SK-N-SH treated with all-trans-retinoic acid at 6 μM for 48 hours (cell line): ENCODE data around the gene CIAO2A.
"Not testable (repeated sequence)": the region's sequence is repeated elsewhere in the genome, so short reads cannot be mapped to it uniquely, and the experiment has no call there.

Experiments
- ATAC-seq: fragments of 200-7000 bp; cut with Tn5 transposase; 3 replicates; pipeline ENCODE4 v1.9.1; 2020; ENCODE audit warnings: mild to moderate bottlenecking, moderate library complexity
- ARNTL ChIP-seq: fragments of 450-650 bp; formaldehyde crosslinking; IDR thresholded peaks from 2 replicates; pipeline ENCODE4 v1.5.0; 2020; ENCODE audit warnings: low read depth, mild to moderate bottlenecking, moderate library complexity, borderline replicate concordance
- BACH2 ChIP-seq: fragments of 250-450 bp; sonication (Bioruptor Pico); IDR thresholded peaks from 2 replicates; pipeline ENCODE4 v1.9.0; 2021; ENCODE audit warnings: mild to moderate bottlenecking, borderline replicate concordance
- CREB5 ChIP-seq: fragments of 250-450 bp; sonication (Bioruptor Pico); IDR thresholded peaks from 2 replicates; pipeline ENCODE4 v1.5.1; 2020; ENCODE audit warnings: low read depth, mild to moderate bottlenecking, moderate library complexity
- ESRRG ChIP-seq: fragments of 250-450 bp; sonication (Bioruptor Pico); IDR thresholded peaks from 2 replicates; pipeline ENCODE4 v1.6.1; 2021; ENCODE audit warnings: mild to moderate bottlenecking
- GLIS3 ChIP-seq: fragments of 250-450 bp; sonication (Bioruptor Pico); IDR thresholded peaks from 2 replicates; pipeline ENCODE4 v1.5.0; 2020; ENCODE audit warnings: mild to moderate bottlenecking, moderate library complexity
- ISL1 ChIP-seq: fragments of 250-450 bp; sonication (Bioruptor Pico); IDR thresholded peaks from 2 replicates; pipeline ENCODE4 v2.1.2; 2022; ENCODE audit warnings: mild to moderate bottlenecking, moderate library complexity
- OSR1 ChIP-seq: fragments of 250-450 bp; sonication (Bioruptor Pico); IDR thresholded peaks from 2 replicates; pipeline ENCODE4 v1.8.0; 2022; ENCODE audit warnings: moderate library complexity, mild to moderate bottlenecking, inconsistent platforms
- PATZ1 ChIP-seq: fragments of 250-450 bp; sonication (Bioruptor Pico); IDR thresholded peaks from 2 replicates; pipeline ENCODE4 v1.8.0; 2020; ENCODE audit warnings: mild to moderate bottlenecking, moderate library complexity, borderline replicate concordance
- TCF4 ChIP-seq: fragments of 250-450 bp; sonication (Bioruptor Pico); IDR thresholded peaks from 2 replicates; pipeline ENCODE4 v1.8.0; 2021; ENCODE audit warnings: mild to moderate bottlenecking, moderate library complexity, borderline replicate concordance
- TOX ChIP-seq: fragments of 250-450 bp; sonication (Bioruptor Pico); IDR thresholded peaks from 2 replicates; pipeline ENCODE4 v1.8.0; 2021; ENCODE audit warnings: mild to moderate bottlenecking, moderate library complexity, borderline replicate concordance
- TSHZ2 ChIP-seq: fragments of 250-450 bp; sonication (Bioruptor Pico); IDR thresholded peaks from 2 replicates; pipeline ENCODE4 v1.5.0; 2020; ENCODE audit warnings: mild to moderate bottlenecking, moderate library complexity
- ZC3H10 ChIP-seq: fragments of 250-450 bp; sonication (Bioruptor Pico); IDR thresholded peaks from 2 replicates; pipeline ENCODE4 v1.5.1; 2021; ENCODE audit warnings: mild to moderate bottlenecking, moderate library complexity
- ZFP3 ChIP-seq: fragments of 250-450 bp; sonication (Bioruptor Pico); IDR thresholded peaks from 2 replicates; pipeline ENCODE4 v1.5.0; 2020; ENCODE audit warnings: mild to moderate bottlenecking, moderate library complexity
- ZFP30 ChIP-seq: fragments of 450-650 bp; formaldehyde crosslinking; IDR thresholded peaks from 2 replicates; pipeline ENCODE4 v1.5.0; 2022; ENCODE audit warnings: mild to moderate bottlenecking, moderate library complexity
- ZNF565 ChIP-seq: fragments of 450-650 bp; formaldehyde crosslinking; conservative IDR thresholded peaks from 2 replicates; pipeline ENCODE4 v1.5.0; 2020; ENCODE audit warnings: low read depth, mild to moderate bottlenecking, moderate library complexity
- ZNF70 ChIP-seq: fragments of 450-650 bp; formaldehyde crosslinking; IDR thresholded peaks from 2 replicates; pipeline ENCODE4 v1.5.0; 2020; ENCODE audit warnings: mild to moderate bottlenecking, moderate library complexity
- ZNF8 ChIP-seq: fragments of 450-650 bp; formaldehyde crosslinking; IDR thresholded peaks from 2 replicates; pipeline ENCODE4 v1.5.0; 2020; ENCODE audit warnings: mild to moderate bottlenecking, moderate library complexity
- TF ChIP-seq, protein P1 (sequence below): fragments of 250-450 bp; sonication (Bioruptor Pico); IDR thresholded peaks from 2 replicates; pipeline ENCODE4 v1.5.1; 2021; ENCODE audit warnings: mild to moderate bottlenecking, moderate library complexity
- TF ChIP-seq, protein P2 (sequence below): fragments of 250-450 bp; sonication (Bioruptor Pico); IDR thresholded peaks from 2 replicates; pipeline ENCODE4 v1.8.0; 2021; ENCODE audit warnings: low read depth, mild to moderate bottlenecking, moderate library complexity, borderline replicate concordance

Gene CIAO2A

GRCh38 chr15:64122936-64123351 is 29.3 kb upstream of the CIAO2A start (continued):
- TF ChIP-seq TSHZ2 (no peak), ARNTL (no peak), TOX (no peak), ESRRG (CRISPR knock-in tag) (no peak), GLIS3 (CRISPR knock-in tag) (no peak)
- TF ChIP-seq, protein P1, sequence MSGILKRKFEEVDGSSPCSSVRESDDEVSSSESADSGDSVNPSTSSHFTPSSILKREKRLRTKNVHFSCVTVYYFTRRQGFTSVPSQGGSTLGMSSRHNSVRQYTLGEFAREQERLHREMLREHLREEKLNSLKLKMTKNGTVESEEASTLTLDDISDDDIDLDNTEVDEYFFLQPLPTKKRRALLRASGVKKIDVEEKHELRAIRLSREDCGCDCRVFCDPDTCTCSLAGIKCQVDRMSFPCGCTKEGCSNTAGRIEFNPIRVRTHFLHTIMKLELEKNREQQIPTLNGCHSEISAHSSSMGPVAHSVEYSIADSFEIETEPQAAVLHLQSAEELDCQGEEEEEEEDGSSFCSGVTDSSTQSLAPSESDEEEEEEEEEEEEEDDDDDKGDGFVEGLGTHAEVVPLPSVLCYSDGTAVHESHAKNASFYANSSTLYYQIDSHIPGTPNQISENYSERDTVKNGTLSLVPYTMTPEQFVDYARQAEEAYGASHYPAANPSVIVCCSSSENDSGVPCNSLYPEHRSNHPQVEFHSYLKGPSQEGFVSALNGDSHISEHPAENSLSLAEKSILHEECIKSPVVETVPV (CRISPR knock-in tag), result no peak

GRCh38 chr15:64122444-64122843 is 28.8 kb upstream of the CIAO2A start:
- ATAC-seq, result no peak
- no peak for TF ChIP-seq TOX
- no peak for TF ChIP-seq ZC3H10
- no peak for TF ChIP-seq ZNF70 (CRISPR knock-in tag)

DNA sequence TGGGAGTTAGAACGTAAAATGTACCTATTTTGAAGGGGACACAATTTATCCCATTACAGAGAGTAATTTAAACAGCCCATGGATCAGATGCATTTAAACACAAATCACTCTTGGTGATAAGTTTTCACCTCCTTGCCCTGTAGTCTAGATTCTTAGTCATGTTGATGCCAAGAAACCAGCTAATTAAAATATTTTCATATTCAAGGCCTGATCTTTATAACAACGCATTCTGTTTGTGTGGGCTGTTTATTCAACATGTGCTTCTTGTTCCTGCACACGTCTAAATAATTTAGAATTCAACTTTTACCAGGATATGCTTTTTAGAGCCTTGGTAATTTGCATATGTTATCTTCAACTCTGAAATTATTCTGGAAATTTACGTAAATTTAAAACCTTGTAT is 28.0 kb upstream of the CIAO2A start:
- TF ChIP-seq TOX, result no peak
- no peak for TF ChIP-seq PATZ1 (CRISPR knock-in tag)
- no peak for TF ChIP-seq ZNF8
- no peak for TF ChIP-seq ZFP30 (CRISPR knock-in tag)

GRCh38 chr15:64120322-64120721 is 26.7 kb upstream of the CIAO2A start:
- ATAC-seq, result not testable (repeated sequence)

More for the DNA sequence above, 28.0 kb upstream of the CIAO2A start:
- ATAC-seq, result no peak

DNA sequence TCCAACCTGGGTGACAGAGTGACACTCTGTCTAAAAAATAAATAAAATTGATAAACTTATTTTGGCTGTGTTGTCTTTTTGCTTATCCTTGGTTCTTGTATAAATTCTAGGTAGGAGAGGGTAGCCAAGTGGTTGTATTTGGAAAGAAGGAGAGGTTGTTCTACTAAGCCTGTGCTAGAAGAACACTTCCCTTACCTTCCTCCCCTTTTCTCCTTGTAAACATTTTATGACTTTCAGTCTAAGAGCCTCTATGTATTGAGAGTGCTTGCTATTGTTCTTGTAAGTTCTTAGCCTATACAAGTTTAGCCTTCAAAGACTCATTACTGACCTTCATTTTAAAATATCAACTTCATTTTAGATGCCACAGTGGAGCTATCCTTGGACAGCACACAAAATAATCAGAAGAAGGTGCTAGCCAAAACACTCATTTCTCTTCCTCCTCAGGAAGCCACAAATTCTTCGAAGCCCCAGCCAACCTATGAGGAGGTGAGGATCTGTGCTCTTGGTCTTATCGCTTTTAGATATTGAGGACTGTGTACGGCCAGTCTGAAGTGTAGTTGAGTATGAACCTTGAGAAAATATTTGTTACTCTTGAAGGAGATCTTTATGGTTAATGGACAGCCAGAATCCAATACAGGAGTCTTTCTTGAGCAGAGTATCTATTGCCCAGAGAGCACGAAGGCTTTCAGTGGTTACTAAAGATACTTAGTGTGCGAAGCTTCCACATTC is 24.3 kb upstream of the CIAO2A start:
- no peak for ATAC-seq
- TF ChIP-seq ZNF70 (CRISPR knock-in tag) (no peak), ESRRG (CRISPR knock-in tag) (no peak), ISL1 (no peak), ZFP3 (no peak), BACH2 (no peak), CREB5 (CRISPR knock-in tag) (no peak), OSR1 (no peak), PATZ1 (CRISPR knock-in tag) (no peak), GLIS3 (CRISPR knock-in tag) (no peak), ZFP30 (CRISPR knock-in tag) (no peak), ZNF565 (CRISPR knock-in tag) (no peak), ARNTL (no peak), ZNF8 (no peak), TCF4 (CRISPR knock-in tag) (no peak), TOX (no peak)
- TF ChIP-seq, protein P1 (CRISPR knock-in tag), result no peak
- TF ChIP-seq, protein P2, sequence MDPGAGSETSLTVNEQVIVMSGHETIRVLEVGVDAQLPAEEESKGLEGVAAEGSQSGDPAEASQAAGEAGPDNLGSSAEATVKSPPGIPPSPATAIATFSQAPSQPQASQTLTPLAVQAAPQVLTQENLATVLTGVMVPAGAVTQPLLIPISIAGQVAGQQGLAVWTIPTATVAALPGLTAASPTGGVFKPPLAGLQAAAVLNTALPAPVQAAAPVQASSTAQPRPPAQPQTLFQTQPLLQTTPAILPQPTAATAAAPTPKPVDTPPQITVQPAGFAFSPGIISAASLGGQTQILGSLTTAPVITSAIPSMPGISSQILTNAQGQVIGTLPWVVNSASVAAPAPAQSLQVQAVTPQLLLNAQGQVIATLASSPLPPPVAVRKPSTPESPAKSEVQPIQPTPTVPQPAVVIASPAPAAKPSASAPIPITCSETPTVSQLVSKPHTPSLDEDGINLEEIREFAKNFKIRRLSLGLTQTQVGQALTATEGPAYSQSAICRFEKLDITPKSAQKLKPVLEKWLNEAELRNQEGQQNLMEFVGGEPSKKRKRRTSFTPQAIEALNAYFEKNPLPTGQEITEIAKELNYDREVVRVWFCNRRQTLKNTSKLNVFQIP (CRISPR knock-in tag), result no peak
